ENCODE results near the gene DCTN1. TPM values are rescaled to one million over a fixed set of nuclear protein-coding genes. Genes with fewer than 3 reads are reported as not detected.

The DCTN1 gene
- total and polyA plus RNA-seq, 2 donors (not counting 1 experiment from before 2014, with no cell fraction given) = 46.7 to 143 TPM

DNA sequence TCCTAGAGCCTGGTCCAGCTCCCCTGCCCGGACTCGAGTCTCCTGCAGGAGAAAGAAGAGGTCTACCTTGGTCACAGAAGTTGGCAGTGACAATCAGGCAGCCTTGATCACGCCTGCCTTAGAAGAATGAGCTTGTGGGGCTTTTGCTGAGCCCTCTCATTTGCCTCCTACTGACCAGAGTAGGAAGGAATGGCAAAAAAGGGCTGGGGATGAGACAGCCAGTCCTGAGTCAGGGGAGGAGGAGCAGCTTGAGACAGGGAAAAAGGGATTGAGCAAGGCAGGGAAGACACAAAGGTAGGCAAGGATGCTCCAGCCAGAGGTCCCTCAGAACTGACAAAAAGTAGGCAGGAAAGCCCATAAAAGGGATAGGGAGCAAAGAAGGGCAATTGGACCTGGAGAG, 47.4 kb upstream of the DCTN1 start:
- no peak overlapping the region for H3K4me3 Mint-ChIP-seq
- H3K9ac ChIP-seq (ENCODE audit: low read length) = no peak overlapping the region
- H3K4me2 ChIP-seq (replicated peaks; ENCODE audit: low read depth, low read length, poor library complexity, severe bottlenecking) = no peak overlapping the region
- ChIA-PET CTCF (no interaction called here), POLR2A (interaction anchor here (0.6 kb wide), 1 partner anchor 41 kb away, joined by 5 read pairs; no protein-coding TSS in a partner anchor)
- no peaks in the 10 kb centered on the region for H3K4me1 ChIP-seq (ENCODE audit: control insufficient read depth in 2 of 2, insufficient read depth in 2 of 2, low read length in 2 of 2)
- intact Hi-C loops (cut with micrococcal nuclease) = no loop called here
- H4K20me1 ChIP-seq (ENCODE audit: control insufficient read depth, insufficient read depth, low read length, poor library complexity, severe bottlenecking) = no peaks in the 10 kb centered on the region
- H3K9me3 Mint-ChIP-seq (ENCODE audit: insufficient read depth) = no peaks in the 10 kb centered on the region
- H3K9me3 ChIP-seq (ENCODE audit: control extremely low read depth in 1 of 3, control insufficient read depth in 2 of 3, insufficient read depth in 1 of 3, low read length in 2 of 3) = no peaks in the 10 kb centered on the region
- no peak overlapping the region for H2AFZ ChIP-seq (ENCODE audit: insufficient read depth, low read depth, low read length, poor library complexity, severe bottlenecking)
- H3K27ac Mint-ChIP-seq = no peak overlapping the region
- WGBS (ENCODE audit: insufficient coverage) = 96% methylated on average over 3 of the region's 3 CpGs
- no peaks in the 10 kb centered on the region for H3K27me3 Mint-ChIP-seq
- no peak for TF ChIP-seq EZH2 (IDR thresholded peaks at IDR 0.05; ENCODE audit: borderline replicate concordance, insufficient read depth, low read depth, low read length, poor library complexity, severe bottlenecking)
- TF ChIP-seq, protein P1, sequence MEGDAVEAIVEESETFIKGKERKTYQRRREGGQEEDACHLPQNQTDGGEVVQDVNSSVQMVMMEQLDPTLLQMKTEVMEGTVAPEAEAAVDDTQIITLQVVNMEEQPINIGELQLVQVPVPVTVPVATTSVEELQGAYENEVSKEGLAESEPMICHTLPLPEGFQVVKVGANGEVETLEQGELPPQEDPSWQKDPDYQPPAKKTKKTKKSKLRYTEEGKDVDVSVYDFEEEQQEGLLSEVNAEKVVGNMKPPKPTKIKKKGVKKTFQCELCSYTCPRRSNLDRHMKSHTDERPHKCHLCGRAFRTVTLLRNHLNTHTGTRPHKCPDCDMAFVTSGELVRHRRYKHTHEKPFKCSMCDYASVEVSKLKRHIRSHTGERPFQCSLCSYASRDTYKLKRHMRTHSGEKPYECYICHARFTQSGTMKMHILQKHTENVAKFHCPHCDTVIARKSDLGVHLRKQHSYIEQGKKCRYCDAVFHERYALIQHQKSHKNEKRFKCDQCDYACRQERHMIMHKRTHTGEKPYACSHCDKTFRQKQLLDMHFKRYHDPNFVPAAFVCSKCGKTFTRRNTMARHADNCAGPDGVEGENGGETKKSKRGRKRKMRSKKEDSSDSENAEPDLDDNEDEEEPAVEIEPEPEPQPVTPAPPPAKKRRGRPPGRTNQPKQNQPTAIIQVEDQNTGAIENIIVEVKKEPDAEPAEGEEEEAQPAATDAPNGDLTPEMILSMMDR (IDR thresholded peaks at IDR 0.05) = no peak
- H3K36me3 ChIP-seq (replicated peaks in 1 of 2; ENCODE audit: control extremely low read depth in 1 of 2, control insufficient read depth in 1 of 2, extremely low read depth in 1 of 2, insufficient read depth in 2 of 2, low read length in 1 of 2) = peaks cover 0 to 11% of the 10 kb centered on the region in 2 experiments
- no peak overlapping the region for H3K4me3 ChIP-seq (ENCODE audit: control extremely low read depth in 1 of 5, extremely low read depth in 1 of 5, insufficient read depth in 1 of 5, low read depth in 2 of 5, low read length in 4 of 5)
- H3K4me1 Mint-ChIP-seq = peaks cover 6% of the 10 kb centered on the region
- ATAC-seq (ENCODE audit: low read depth) (no peak), DNase-seq (no peak)
- H3K27ac ChIP-seq (ENCODE audit: low read length in 2 of 2) = no peak overlapping the region
- no peaks in the 10 kb centered on the region for H3K27me3 ChIP-seq (replicated peaks in 1 of 4; ENCODE audit: control extremely low read depth in 1 of 4, control insufficient read depth in 3 of 4, insufficient read depth in 4 of 4, low read length in 3 of 4)
- H3K79me2 ChIP-seq (ENCODE audit: control insufficient read depth, insufficient read depth, low read length) = no peaks in the 10 kb centered on the region

DNA sequence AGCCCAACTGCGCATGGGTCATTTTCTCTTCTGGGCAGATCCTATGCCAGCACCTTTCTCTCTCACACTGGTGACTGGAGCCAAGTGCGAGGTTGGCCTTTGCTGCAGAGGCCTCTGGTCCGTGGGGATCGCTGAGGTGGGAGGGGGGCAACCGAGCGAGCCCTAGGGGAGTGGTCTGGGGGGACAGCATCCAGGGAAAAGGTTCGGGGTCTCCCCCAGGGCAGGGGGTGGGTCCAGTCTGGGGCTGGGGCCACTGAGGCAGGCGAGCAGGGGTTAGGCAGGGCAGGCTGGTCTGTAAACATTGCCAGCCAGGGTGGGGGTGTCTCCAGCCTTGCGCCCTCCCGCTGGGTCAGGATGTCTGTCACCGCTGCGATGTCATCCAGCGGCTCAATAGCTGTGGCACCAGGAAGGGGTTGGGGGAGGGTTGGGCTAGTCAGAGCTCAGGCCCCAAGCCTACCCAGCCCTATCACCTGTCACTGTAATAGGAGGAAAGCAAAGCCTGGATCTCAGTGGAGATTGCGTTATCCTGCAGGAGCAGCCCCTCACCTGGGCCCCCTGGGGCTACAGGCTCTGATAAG, 46.2 kb upstream of the DCTN1 start:
- ATAC-seq (ENCODE audit: low read depth) (no peak), DNase-seq (no peak)
- Histone ChIP-seq H3K36me3 (replicated peaks in 1 of 2; ENCODE audit: control extremely low read depth in 1 of 2, control insufficient read depth in 1 of 2, extremely low read depth in 1 of 2, insufficient read depth in 2 of 2, low read length in 1 of 2) (peaks cover 0 to 11% of the 10 kb centered on the region in 2 experiments), H3K4me1 (ENCODE audit: control insufficient read depth in 2 of 2, insufficient read depth in 2 of 2, low read length in 2 of 2) (peaks cover 4 to 8% of the 10 kb centered on the region in 2 donors), H3K9ac (ENCODE audit: low read length) (no peak overlapping the region), H3K27ac (ENCODE audit: low read length in 2 of 2) (no peak overlapping the region), H3K4me2 (replicated peaks; ENCODE audit: low read depth, low read length, poor library complexity, severe bottlenecking) (no peak overlapping the region), H2AFZ (ENCODE audit: insufficient read depth, low read depth, low read length, poor library complexity, severe bottlenecking) (no peak overlapping the region), H4K20me1 (ENCODE audit: control insufficient read depth, insufficient read depth, low read length, poor library complexity, severe bottlenecking) (no peaks in the 10 kb centered on the region), H3K9me3 (ENCODE audit: control extremely low read depth in 1 of 3, control insufficient read depth in 2 of 3, insufficient read depth in 1 of 3, low read length in 2 of 3) (no peaks in the 10 kb centered on the region), H3K4me3 (ENCODE audit: control extremely low read depth in 1 of 5, extremely low read depth in 1 of 5, insufficient read depth in 1 of 5, low read depth in 2 of 5, low read length in 4 of 5) (no peak overlapping the region), H3K27me3 (replicated peaks in 1 of 4; ENCODE audit: control extremely low read depth in 1 of 4, control insufficient read depth in 3 of 4, insufficient read depth in 4 of 4, low read length in 3 of 4) (no peaks in the 10 kb centered on the region), H3K79me2 (ENCODE audit: control insufficient read depth, insufficient read depth, low read length) (no peaks in the 10 kb centered on the region)
- Mint-ChIP-seq H3K4me3 (no peak overlapping the region), H3K27ac (no peak overlapping the region), H3K4me1 (peaks cover 13% of the 10 kb centered on the region), H3K9me3 (ENCODE audit: insufficient read depth) (no peaks in the 10 kb centered on the region), H3K27me3 (no peaks in the 10 kb centered on the region)
- 98% methylated on average over 9 of the region's 14 CpGs for WGBS (ENCODE audit: insufficient coverage)
- intact Hi-C loops (cut with micrococcal nuclease) = no loop called here
- TF ChIP-seq, protein P1 (IDR thresholded peaks at IDR 0.05) = no peak
- TF ChIP-seq EZH2 (IDR thresholded peaks at IDR 0.05; ENCODE audit: borderline replicate concordance, insufficient read depth, low read depth, low read length, poor library complexity, severe bottlenecking) = no peak
- CTCF ChIA-PET = no interaction called here
- POLR2A ChIA-PET = no interaction called here

Data from B cell (primary cell).